Lung (tissue), 12 donors: ENCODE data around the gene PRKCE. TPM values are rescaled to one million over a fixed set of nuclear protein-coding genes. Genes with fewer than 3 reads are reported as not detected.

ENCODE experiments used
- ATAC-seq: fragments of 200-7000 bp; cut with Tn5 transposase; one replicate; pipeline ENCODE4 v1.9.1; 2020; ENCODE audit warnings: moderate number of reproducible peaks; ENCODE audit not compliant: insufficient read depth, low FRiP score
- DNase-seq, 3 donors: peaks; one replicate each; pipeline ENCODE4 v3.0.0-alpha.2; 2013 to 2017
- H3K27ac ChIP-seq, 2 donors: one replicate each; pipeline ENCODE4 v1.5.1; 2013; ENCODE audit warnings: mild to moderate bottlenecking in 2 of 2, moderate library complexity in 2 of 2, control low read depth in 1 of 2, inconsistent platforms in 1 of 2, low read depth in 1 of 2, low read length in 1 of 2
- H3K27me3 ChIP-seq, 3 donors: one replicate each; pipeline ENCODE4 v1.5.1; 2013; ENCODE audit warnings: low read length in 2 of 3; ENCODE audit not compliant: control insufficient read depth in 3 of 3, insufficient read depth in 3 of 3
- H3K36me3 ChIP-seq, 4 donors: one replicate each; pipeline ENCODE4 v1.5.1; 2013; ENCODE audit warnings: low read length in 4 of 4, mild to moderate bottlenecking in 1 of 4, moderate library complexity in 1 of 4; ENCODE audit not compliant: control insufficient read depth in 4 of 4, insufficient read depth in 4 of 4
- H3K4me1 ChIP-seq, 5 donors: one replicate each; pipeline ENCODE4 v1.5.1; 2013; ENCODE audit warnings: low read length in 5 of 5, mild to moderate bottlenecking in 2 of 5, moderate library complexity in 1 of 5; ENCODE audit not compliant: control insufficient read depth in 5 of 5, insufficient read depth in 5 of 5
- H3K4me3 ChIP-seq: one replicate; pipeline ENCODE4 v1.5.1; 2013; ENCODE audit warnings: mild to moderate bottlenecking, control low read depth, moderate library complexity
- H3K9ac ChIP-seq, 2 donors: one replicate each; pipeline ENCODE4 v1.5.1; 2013; ENCODE audit warnings: low read length in 2 of 2, control low read depth in 1 of 2; ENCODE audit not compliant: insufficient read depth in 1 of 2
- H3K9me3 ChIP-seq, 4 donors: one replicate each; pipeline ENCODE4 v1.5.1; 2013; ENCODE audit warnings: low read length in 3 of 4, mild to moderate bottlenecking in 1 of 4, moderate library complexity in 1 of 4; ENCODE audit not compliant: control insufficient read depth in 4 of 4, insufficient read depth in 3 of 4
- CTCF ChIP-seq: IDR thresholded peaks from 2 replicates; pipeline ENCODE4 v1.5.1; 2012; ENCODE audit warnings: mild to moderate bottlenecking; ENCODE audit errors: control extremely low read depth, extremely low read depth
- WGBS, 2 donors: extraction: QIAGEN DNeasy Blood & Tissue Kit; methylation state at CpG; one replicate each; pipeline ENCODE4 v1.1.7; 2013; 5-methylcytosine and 5-hydroxymethylcytosine counted together
- polyA plus RNA-seq, 2 donors: library from polyadenylated mRNA; stranded (reverse); fragments of 200-250 nt; gene quantifications; one replicate each; pipeline ENCODE4 v1.2.1, GENCODE V29; 2013
- total RNA-seq, 2 donors: library from RNA; depleted of rRNA in 1 of 2; stranded (reverse); fragments of >200 nt in 1 of 2; gene quantifications; one replicate each; pipeline ENCODE4 v1.2.1, GENCODE V29; 2014 to 2021
- donor health status: control.
- donor health status: control.
- donor health status: Bipolar disorder and iron deficiency.
- donor health status: healthy.
- donor health status: DM: yes; HTN: yes; CAD: no.

PRKCE gene
- total and polyA plus RNA-seq, 4 donors = 12.5 to 82.2 (median 32.1) TPM

GRCh38 chr2:45845566-45845965 is 194.1 kb downstream of the PRKCE start:
- Histone ChIP-seq H3K4me3 (no peak overlapping the region), H3K4me1 (peaks cover 1 to 30% (median 10%) of the 10 kb centered on the region in 5 donors), H3K27me3 (no peaks in the 10 kb centered on the region), H3K36me3 (peaks cover 0 to 6% (median 0%) of the 10 kb centered on the region in 4 donors), H3K27ac (no peak overlapping the region), H3K9ac (no peak overlapping the region), H3K9me3 (no peaks in the 10 kb centered on the region)
- no peak for ATAC-seq
- DNase-seq = no peak
- WGBS, 2 donors = 87 to 88% methylated on average over 6 of the region's 6 CpGs
- TF ChIP-seq CTCF = no peak

- Histone ChIP-seq H3K9me3 (no peaks in the 10 kb centered on the region), H3K27ac (no peak overlapping the region), H3K9ac (no peak overlapping the region), H3K27me3 (no peaks in the 10 kb centered on the region), H3K4me3 (no peak overlapping the region), H3K4me1 (peaks cover 0 to 13% (median 10%) of the 10 kb centered on the region in 5 donors), H3K36me3 (peaks cover 0 to 9% (median 0%) of the 10 kb centered on the region in 4 donors)
- ATAC-seq = no peak
- 85 to 95% methylated on average over 7 of the region's 7 CpGs for WGBS, 2 donors
- no peak for DNase-seq
- TF ChIP-seq CTCF = no peak
These were observed 198.2 kb downstream of the PRKCE start for GRCh38 chr2:45849491-45850283.

GRCh38 chr2:45850558-45850957 is 199.1 kb downstream of the PRKCE start:
- Histone ChIP-seq H3K27ac (no peak overlapping the region), H3K27me3 (no peaks in the 10 kb centered on the region), H3K4me1 (peaks cover 0 to 11% (median 8%) of the 10 kb centered on the region in 5 donors), H3K4me3 (no peak overlapping the region), H3K36me3 (peaks cover 0 to 8% (median 0%) of the 10 kb centered on the region in 4 donors), H3K9ac (no peak overlapping the region), H3K9me3 (no peaks in the 10 kb centered on the region)
- ATAC-seq (no peak), DNase-seq (no peak)
- 85 to 87% methylated on average over 2 of the region's 2 CpGs for WGBS, 2 donors
- TF ChIP-seq CTCF = no peak
